NB4 (cell line): Measurements from ENCODE around the gene DUSP10.

Experiments
- POLR2A ChIP-seq: IDR thresholded peaks from 2 replicates; pipeline ENCODE4 v1.6.1; 2011; ENCODE audit warnings: mild to moderate bottlenecking; ENCODE audit not compliant: insufficient read length; ENCODE audit errors: extremely low read depth
- TF ChIP-seq, protein P1 (sequence below): IDR thresholded peaks from one replicate; pipeline ENCODE4 v1.5.1; 2012; ENCODE audit warnings: low read depth, low read length

- TF ChIP-seq, protein P1, sequence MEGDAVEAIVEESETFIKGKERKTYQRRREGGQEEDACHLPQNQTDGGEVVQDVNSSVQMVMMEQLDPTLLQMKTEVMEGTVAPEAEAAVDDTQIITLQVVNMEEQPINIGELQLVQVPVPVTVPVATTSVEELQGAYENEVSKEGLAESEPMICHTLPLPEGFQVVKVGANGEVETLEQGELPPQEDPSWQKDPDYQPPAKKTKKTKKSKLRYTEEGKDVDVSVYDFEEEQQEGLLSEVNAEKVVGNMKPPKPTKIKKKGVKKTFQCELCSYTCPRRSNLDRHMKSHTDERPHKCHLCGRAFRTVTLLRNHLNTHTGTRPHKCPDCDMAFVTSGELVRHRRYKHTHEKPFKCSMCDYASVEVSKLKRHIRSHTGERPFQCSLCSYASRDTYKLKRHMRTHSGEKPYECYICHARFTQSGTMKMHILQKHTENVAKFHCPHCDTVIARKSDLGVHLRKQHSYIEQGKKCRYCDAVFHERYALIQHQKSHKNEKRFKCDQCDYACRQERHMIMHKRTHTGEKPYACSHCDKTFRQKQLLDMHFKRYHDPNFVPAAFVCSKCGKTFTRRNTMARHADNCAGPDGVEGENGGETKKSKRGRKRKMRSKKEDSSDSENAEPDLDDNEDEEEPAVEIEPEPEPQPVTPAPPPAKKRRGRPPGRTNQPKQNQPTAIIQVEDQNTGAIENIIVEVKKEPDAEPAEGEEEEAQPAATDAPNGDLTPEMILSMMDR: no peak
- no peak for TF ChIP-seq POLR2A
These were observed 86.1 kb downstream of the DUSP10 start for GRCh38 chr1:221655766-221656305.
